Retinal pigment epithelial cell (primary cell): ENCODE data around the gene NIP7.

Source experiments
- DNase-seq: peaks from one replicate; pipeline ENCODE4 v3.0.0-alpha.2; 2010; ENCODE audit warnings: low read depth
- H3K4me3 ChIP-seq: 2 replicates; pipeline ENCODE4 v1.5.1; 2011; ENCODE audit warnings: mild to moderate bottlenecking, low read length, control low read depth, moderate library complexity
- TF ChIP-seq, protein P1 (sequence below): conservative IDR thresholded peaks from 2 replicates; pipeline ENCODE4 v1.5.1; 2011; ENCODE audit warnings: low read depth, low read length, control low read depth, inconsistent platforms

Gene NIP7

DNA sequence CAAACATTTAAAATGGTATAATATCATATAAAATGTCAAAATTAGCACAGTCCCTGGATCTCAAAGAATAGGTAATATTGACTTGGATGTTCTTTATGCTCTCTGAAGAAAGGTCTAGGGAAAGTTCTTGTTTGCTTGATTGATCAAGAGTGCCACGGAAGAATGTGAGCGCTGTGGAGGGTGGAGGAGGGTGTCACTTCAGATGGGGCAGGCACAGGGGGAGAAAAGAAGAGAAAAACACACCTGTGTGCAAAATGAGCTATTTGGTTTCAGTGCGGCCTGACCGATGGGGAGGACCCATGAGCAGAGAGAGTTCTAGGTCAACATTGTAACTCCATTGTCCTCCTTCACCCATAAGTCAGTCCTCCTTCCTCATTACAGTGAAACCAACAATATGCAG lies 37.3 kb upstream of the NIP7 start:
- no peak for DNase-seq
- H3K4me3 ChIP-seq, result no peak overlapping the region
- TF ChIP-seq, protein P1, sequence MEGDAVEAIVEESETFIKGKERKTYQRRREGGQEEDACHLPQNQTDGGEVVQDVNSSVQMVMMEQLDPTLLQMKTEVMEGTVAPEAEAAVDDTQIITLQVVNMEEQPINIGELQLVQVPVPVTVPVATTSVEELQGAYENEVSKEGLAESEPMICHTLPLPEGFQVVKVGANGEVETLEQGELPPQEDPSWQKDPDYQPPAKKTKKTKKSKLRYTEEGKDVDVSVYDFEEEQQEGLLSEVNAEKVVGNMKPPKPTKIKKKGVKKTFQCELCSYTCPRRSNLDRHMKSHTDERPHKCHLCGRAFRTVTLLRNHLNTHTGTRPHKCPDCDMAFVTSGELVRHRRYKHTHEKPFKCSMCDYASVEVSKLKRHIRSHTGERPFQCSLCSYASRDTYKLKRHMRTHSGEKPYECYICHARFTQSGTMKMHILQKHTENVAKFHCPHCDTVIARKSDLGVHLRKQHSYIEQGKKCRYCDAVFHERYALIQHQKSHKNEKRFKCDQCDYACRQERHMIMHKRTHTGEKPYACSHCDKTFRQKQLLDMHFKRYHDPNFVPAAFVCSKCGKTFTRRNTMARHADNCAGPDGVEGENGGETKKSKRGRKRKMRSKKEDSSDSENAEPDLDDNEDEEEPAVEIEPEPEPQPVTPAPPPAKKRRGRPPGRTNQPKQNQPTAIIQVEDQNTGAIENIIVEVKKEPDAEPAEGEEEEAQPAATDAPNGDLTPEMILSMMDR, result no peak

DNA sequence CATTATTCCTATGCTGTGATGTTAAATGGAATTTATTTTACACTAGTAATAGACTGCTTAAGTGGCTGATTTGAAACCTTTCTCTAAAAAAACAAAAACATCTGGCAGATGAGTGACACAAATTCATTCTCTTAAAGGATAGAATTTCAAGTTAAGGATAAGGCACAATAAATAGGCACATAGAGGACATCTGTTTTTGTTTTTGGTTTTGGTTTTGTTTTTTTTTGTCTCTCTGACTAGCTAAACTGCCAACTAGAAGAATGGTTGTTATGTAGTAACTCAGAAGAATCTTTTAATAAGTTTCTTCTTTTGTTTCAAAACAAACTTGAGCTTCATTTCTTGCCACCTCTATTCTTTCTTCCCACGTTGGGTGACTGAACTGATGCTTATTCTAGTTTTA lies 33.5 kb upstream of the NIP7 start:
- no peak overlapping the region for H3K4me3 ChIP-seq
- no peak for DNase-seq
- TF ChIP-seq, protein P1, result no peak

DNA sequence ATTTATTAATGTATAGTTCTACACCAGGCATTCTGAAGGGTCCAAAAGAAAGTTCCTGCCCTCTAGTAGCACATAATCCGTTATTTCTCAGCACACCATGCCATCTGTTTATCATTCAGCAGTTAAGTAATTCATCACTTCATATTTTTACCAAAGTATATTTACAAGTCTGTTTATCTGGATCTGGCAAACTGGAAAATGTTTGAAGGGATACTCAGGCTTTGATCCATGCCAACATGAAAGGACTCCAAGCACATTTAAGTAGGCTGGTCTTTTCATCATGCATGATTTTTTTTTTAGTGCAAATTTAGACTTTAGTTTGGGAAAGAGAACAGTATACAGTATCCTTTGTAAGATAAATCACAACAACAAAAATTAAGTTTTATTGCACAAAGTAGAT lies 32.5 kb upstream of the NIP7 start:
- no peak overlapping the region for H3K4me3 ChIP-seq
- DNase-seq, result no peak
- TF ChIP-seq, protein P1, result no peak

DNA sequence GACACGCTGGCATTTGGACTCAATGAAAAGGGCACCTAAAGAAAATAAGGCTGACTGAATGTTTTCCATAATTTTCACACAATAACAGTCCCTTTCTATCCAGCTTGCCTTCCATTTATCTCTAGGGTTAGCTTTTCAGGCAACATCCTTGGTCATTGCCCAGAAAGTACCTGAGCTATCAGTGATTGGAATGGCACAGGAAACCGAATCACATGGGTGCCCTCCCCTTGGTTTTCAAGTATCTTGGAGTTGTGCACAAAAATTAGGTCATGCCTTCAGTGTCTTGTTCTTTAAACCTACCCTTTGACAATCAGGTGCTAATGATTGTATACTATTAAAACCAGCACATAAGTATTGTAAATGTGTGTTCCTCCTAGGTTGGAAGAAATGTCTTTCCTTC lies 31.7 kb upstream of the NIP7 start:
- no peak for DNase-seq
- TF ChIP-seq, protein P1, result no peak
- no peak overlapping the region for H3K4me3 ChIP-seq

- no peak overlapping the region for H3K4me3 ChIP-seq
- TF ChIP-seq, protein P1, result no peak
- DNase-seq, result no peak
Measured at GRCh38 chr16:69309316-69309715, 30.3 kb upstream of the NIP7 start.

DNA sequence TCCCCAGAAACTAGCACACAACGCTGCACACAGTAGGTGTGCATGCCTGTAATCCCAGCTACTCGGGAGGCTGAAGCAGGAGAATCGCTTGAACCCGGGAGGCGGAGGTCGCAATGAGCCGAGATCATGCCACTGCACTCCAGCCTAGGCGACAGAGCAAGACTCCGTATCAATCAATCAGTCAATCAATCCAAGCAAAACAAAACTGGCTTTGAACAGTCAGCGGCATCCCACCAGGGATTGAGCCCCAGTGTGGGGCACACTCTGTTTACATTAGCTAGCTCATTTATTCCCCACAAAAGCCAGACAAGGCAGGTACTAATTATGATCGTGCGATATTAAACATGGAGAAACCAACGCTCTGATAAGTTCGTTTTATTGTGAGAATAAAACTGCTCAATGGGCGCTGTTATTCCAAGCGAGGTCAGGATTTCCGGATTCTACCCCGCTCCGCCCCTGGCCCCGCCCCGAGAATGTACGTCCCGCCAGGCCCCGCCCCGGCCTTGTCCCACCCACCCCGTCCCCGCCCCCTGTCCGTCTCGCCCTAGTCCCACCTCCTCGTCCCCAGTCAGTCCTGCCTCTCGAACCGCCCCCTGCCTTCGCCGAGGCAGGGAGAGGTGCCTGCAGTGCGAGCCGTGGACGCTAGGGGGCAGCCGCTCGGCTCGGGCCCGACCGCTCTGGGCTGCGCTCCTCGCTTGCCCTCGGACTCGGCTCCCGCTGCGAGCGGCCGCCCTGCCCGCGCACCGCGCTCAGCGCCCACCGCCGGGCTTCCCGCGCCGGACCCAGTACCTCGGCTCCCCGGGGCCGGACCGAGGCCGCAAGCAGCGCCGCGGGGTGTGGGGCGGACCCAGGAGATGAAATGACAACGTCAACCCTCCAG lies 28.7 kb upstream of the NIP7 start, which contains the start of gene VPS4A:
TSS of gene VPS4A (plus strand) at position 698 of the 880 bp plus-strand sequence. CDS start at position 860, 162 bp downstream.
- DNase-seq, result peak; percentile 81
- TF ChIP-seq, protein P1, result peak; percentile 78

More for the DNA sequence above, 28.7 kb upstream of the NIP7 start, which contains the start of gene VPS4A:
- H3K4me3 ChIP-seq, result peak within 1 kb of the TSS; percentile 79
